ENCODE results near the gene USP25.

Gene USP25

GRCh38 chr21:15842565-15842880, 112.7 kb downstream of the USP25 start:
- Histone ChIP-seq H3K9me3 (ENCODE audit: insufficient read depth, low read depth, low read length) (no peaks in the 10 kb centered on the region), H3K36me3 (ENCODE audit: insufficient read depth, low read depth, low read length) (peaks cover 30% of the 10 kb centered on the region; the same call in 1 of the 2 replicates), H3K9ac (ENCODE audit: low read depth, low read length) (no peak overlapping the region), H3K4me3 (ENCODE audit: low read length) (no peak overlapping the region), H3K4me1 (ENCODE audit: insufficient read depth, low read length) (no peaks in the 10 kb centered on the region), H3K27me3 (ENCODE audit: insufficient read depth, low read length) (no peaks in the 10 kb centered on the region), H3K27ac (ENCODE audit: low read length) (no peak overlapping the region)

- no peaks in the 10 kb centered on the region for H3K27me3 ChIP-seq (ENCODE audit: insufficient read depth, low read length)
- no peaks in the 10 kb centered on the region for H3K4me1 ChIP-seq (ENCODE audit: insufficient read depth, low read length)
- H3K9ac ChIP-seq (ENCODE audit: low read depth, low read length), result no peak overlapping the region
- no peak overlapping the region for H3K4me3 ChIP-seq (ENCODE audit: low read length)
- no peak overlapping the region for H3K27ac ChIP-seq (ENCODE audit: low read length)
- H3K36me3 ChIP-seq (ENCODE audit: insufficient read depth, low read depth, low read length), result peaks cover 30% of the 10 kb centered on the region; the same call in 1 of the 2 replicates
- H3K9me3 ChIP-seq (ENCODE audit: insufficient read depth, low read depth, low read length), result no peaks in the 10 kb centered on the region
Measured at GRCh38 chr21:15843766-15844165, 114.0 kb downstream of the USP25 start.

DNA sequence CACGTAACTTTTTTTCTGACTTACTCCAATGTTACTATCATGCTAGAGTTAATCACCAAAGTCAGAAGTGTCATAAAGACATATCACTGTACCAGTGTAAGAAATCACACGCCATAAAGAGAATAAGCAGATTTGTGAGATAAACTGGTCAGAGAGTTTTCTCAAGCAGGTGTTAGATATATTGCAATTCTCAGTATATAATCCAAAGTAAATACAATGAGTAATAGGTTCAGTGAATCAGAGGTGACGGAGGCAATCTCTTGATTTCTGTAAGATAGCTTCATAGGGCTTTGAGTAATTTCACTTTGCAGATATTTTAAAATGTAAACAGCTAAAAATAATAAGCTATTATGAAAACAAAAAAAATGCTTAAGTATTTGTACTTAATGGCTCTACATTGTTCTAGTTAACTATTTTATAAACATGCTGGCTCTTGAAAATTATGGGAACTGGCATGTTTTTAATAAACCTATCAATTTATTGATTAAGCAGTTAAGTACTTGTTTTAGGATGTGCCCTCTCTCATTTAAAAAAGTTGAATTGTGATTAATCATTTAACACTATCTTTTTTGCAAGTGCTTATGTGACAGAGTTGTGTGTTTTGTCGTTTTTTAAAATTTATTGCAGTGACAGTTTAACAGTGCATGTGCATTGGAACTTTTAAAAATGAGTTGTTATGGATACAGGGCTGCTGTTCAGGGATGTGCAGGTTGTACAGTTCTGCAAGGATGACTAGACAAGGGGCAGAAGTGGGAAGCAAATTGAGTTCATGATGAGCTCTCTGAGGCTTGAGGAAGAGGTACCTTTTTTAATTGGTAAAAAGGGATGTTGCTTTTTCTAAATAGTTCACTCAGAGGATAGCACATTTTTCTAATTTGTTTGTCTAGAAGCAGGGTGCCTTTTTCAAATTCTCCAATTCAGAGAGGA, 119.1 kb downstream of the USP25 start:
- H3K9ac ChIP-seq (ENCODE audit: low read depth, low read length), result no peak overlapping the region
- no peaks in the 10 kb centered on the region for H3K4me1 ChIP-seq (ENCODE audit: insufficient read depth, low read length)
- no peaks in the 10 kb centered on the region for H3K27me3 ChIP-seq (ENCODE audit: insufficient read depth, low read length)
- H3K36me3 ChIP-seq (ENCODE audit: insufficient read depth, low read depth, low read length), result peaks cover 9% of the 10 kb centered on the region
- H3K9me3 ChIP-seq (ENCODE audit: insufficient read depth, low read depth, low read length), result no peaks in the 10 kb centered on the region
- no peak overlapping the region for H3K4me3 ChIP-seq (ENCODE audit: low read length)
- H3K27ac ChIP-seq (ENCODE audit: low read length), result no peak overlapping the region

DNA sequence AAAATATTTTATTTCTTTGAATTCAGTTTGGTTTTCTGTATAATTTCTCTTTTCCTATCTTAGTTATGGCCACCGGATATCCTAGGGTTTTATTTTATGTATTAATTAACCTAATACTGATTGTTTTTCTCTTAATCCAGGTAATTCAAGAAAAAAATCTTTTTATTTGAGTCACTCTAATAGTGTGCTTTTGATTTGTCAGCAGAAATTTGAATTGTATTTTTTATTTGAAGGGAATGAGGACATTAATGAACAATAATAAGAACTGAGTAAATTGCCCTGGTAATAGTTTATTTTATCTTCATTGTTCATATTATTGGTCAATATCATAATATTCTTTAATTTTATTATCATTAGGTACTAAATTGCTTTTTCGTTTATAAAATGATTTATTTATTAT, 120.1 kb downstream of the USP25 start:
- H3K27ac ChIP-seq (ENCODE audit: low read length), result no peak overlapping the region
- no peaks in the 10 kb centered on the region for H3K27me3 ChIP-seq (ENCODE audit: insufficient read depth, low read length)
- no peak overlapping the region for H3K4me3 ChIP-seq (ENCODE audit: low read length)
- H3K36me3 ChIP-seq (ENCODE audit: insufficient read depth, low read depth, low read length), result peaks cover 9% of the 10 kb centered on the region
- H3K9me3 ChIP-seq (ENCODE audit: insufficient read depth, low read depth, low read length), result no peaks in the 10 kb centered on the region
- H3K9ac ChIP-seq (ENCODE audit: low read depth, low read length), result no peak overlapping the region
- no peaks in the 10 kb centered on the region for H3K4me1 ChIP-seq (ENCODE audit: insufficient read depth, low read length)

- no peaks in the 10 kb centered on the region for H3K4me1 ChIP-seq (ENCODE audit: insufficient read depth, low read length)
- H3K9me3 ChIP-seq (ENCODE audit: insufficient read depth, low read depth, low read length), result no peaks in the 10 kb centered on the region
- H3K27ac ChIP-seq (ENCODE audit: low read length), result no peak overlapping the region
- H3K27me3 ChIP-seq (ENCODE audit: insufficient read depth, low read length), result no peaks in the 10 kb centered on the region
- H3K4me3 ChIP-seq (ENCODE audit: low read length), result no peak overlapping the region
- no peak overlapping the region for H3K9ac ChIP-seq (ENCODE audit: low read depth, low read length)
- H3K36me3 ChIP-seq (ENCODE audit: insufficient read depth, low read depth, low read length), result peaks cover 9% of the 10 kb centered on the region
Measured at GRCh38 chr21:15850645-15851044, 120.9 kb downstream of the USP25 start.

DNA sequence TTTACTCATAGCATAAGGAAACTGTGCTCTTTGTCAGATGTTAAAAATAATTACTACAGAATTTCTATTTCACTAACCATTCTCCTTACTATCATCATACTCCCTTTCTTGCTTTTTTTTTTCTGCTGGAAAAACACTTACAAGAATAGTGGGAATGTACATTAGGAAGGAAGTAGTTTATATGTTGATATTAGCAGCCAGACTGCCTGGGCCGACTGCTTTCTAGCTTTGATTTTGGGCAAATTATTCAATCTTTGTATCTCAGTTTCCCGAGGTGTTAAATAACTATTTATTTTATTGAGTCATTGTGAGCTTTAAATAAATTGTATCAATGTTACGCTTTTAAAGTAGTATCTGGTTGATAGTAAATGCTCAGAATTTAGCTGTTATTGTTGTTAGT, 122.4 kb downstream of the USP25 start:
- Histone ChIP-seq H3K36me3 (ENCODE audit: insufficient read depth, low read depth, low read length) (peaks cover 9% of the 10 kb centered on the region), H3K9ac (ENCODE audit: low read depth, low read length) (no peak overlapping the region), H3K9me3 (ENCODE audit: insufficient read depth, low read depth, low read length) (no peaks in the 10 kb centered on the region), H3K27me3 (ENCODE audit: insufficient read depth, low read length) (no peaks in the 10 kb centered on the region), H3K4me3 (ENCODE audit: low read length) (no peak overlapping the region), H3K4me1 (ENCODE audit: insufficient read depth, low read length) (no peaks in the 10 kb centered on the region), H3K27ac (ENCODE audit: low read length) (no peak overlapping the region)

DNA sequence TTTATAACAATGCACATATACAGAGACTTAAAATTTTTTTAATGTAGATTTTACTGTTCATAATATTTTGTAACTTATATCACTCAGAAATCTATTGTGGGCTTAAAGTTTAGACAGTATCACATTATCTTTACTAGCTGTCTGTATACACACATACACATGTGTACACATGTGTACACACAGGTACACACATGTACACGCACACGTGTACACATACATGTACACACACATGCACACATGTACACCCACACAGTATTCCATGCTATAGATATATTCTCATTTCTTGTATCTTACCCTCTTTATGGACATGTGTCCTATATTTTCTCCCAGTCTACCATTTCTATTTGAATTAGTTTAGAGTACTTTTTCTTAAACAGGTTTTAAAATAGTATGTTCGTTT, 123.3 kb downstream of the USP25 start:
- Histone ChIP-seq H3K9ac (ENCODE audit: low read depth, low read length) (no peak overlapping the region), H3K4me1 (ENCODE audit: insufficient read depth, low read length) (no peaks in the 10 kb centered on the region), H3K27me3 (ENCODE audit: insufficient read depth, low read length) (no peaks in the 10 kb centered on the region), H3K36me3 (ENCODE audit: insufficient read depth, low read depth, low read length) (peaks cover 8% of the 10 kb centered on the region), H3K9me3 (ENCODE audit: insufficient read depth, low read depth, low read length) (no peaks in the 10 kb centered on the region), H3K4me3 (ENCODE audit: low read length) (no peak overlapping the region), H3K27ac (ENCODE audit: low read length) (no peak overlapping the region)

DNA sequence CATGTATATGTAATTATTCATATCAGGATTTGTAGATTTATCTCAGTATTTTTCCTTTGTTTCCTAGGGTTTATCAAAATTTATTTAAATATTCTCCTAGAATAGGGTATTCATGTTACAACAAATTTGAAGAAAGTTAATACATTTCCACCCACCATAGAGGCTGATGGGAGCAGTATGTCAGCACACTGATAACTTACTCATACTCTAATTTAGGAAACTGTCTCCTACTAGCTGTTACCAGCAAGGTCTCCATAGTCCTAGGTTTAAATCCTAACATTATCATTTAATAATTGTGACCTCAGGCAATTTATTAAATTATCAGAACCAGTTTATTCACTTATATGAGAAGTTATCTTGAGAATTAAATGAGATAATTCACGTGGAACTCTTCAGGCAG, 127.0 kb downstream of the USP25 start:
- peaks cover 4% of the 10 kb centered on the region; the same call in 1 of the 2 replicates for H3K36me3 ChIP-seq (ENCODE audit: insufficient read depth, low read depth, low read length)
- no peaks in the 10 kb centered on the region for H3K9me3 ChIP-seq (ENCODE audit: insufficient read depth, low read depth, low read length)
- no peaks in the 10 kb centered on the region for H3K4me1 ChIP-seq (ENCODE audit: insufficient read depth, low read length)
- no peak overlapping the region for H3K4me3 ChIP-seq (ENCODE audit: low read length)
- H3K27me3 ChIP-seq (ENCODE audit: insufficient read depth, low read length), result no peaks in the 10 kb centered on the region
- H3K27ac ChIP-seq (ENCODE audit: low read length), result no peak overlapping the region
- no peak overlapping the region for H3K9ac ChIP-seq (ENCODE audit: low read depth, low read length)

DNA sequence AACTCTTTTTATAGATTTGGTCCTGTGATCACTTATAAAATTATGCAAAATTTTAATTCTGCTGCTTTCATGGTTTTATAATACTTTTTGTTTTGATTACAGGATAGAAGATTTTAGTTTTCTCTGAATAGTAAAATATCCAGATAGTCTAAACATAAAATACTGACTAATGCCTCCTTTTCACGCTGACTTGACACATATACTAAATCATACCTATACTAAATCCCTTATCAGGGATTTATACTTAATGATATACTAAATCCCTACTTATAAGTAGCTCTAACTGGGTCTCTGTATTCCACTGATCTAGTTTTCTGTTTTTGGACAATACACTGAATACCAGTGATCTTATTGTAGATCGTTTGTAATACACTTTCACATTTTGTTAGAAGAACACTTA, 128.0 kb downstream of the USP25 start:
- H3K4me3 ChIP-seq (ENCODE audit: low read length), result no peak overlapping the region
- no peaks in the 10 kb centered on the region for H3K9me3 ChIP-seq (ENCODE audit: insufficient read depth, low read depth, low read length)

DNA sequence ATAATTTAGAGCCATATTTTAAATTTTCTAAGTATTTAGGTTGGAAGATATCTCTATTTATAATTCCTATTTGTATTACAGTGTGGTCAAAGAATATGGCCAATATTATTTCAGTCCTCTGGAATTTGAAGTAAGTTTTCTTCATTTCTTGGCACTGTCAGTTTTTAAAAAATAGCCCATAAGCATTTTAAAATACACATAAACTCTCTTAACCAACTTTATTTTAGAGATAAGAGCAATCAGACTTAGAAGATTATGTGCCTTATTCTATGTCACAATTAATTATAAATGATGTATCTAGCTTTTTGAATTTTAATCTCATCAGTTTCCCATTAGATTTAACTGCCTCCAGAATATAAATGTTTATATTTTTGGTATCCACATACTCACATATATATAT, 130.8 kb downstream of the USP25 start:
- no peak overlapping the region for H3K27ac ChIP-seq (ENCODE audit: low read length)
- no peak overlapping the region for H3K4me3 ChIP-seq (ENCODE audit: low read length)
- H3K9ac ChIP-seq (ENCODE audit: low read depth, low read length), result no peak overlapping the region
- H3K4me1 ChIP-seq (ENCODE audit: insufficient read depth, low read length), result no peaks in the 10 kb centered on the region
- peaks cover 14% of the 10 kb centered on the region; the same call in 1 of the 2 replicates for H3K36me3 ChIP-seq (ENCODE audit: insufficient read depth, low read depth, low read length)
- no peaks in the 10 kb centered on the region for H3K9me3 ChIP-seq (ENCODE audit: insufficient read depth, low read depth, low read length)
- no peaks in the 10 kb centered on the region for H3K27me3 ChIP-seq (ENCODE audit: insufficient read depth, low read length)

More for the DNA sequence above, 128.0 kb downstream of the USP25 start:
- no peak overlapping the region for H3K9ac ChIP-seq (ENCODE audit: low read depth, low read length)
- H3K36me3 ChIP-seq (ENCODE audit: insufficient read depth, low read depth, low read length), result peaks cover 7% of the 10 kb centered on the region; the same call in 1 of the 2 replicates
- H3K4me1 ChIP-seq (ENCODE audit: insufficient read depth, low read length), result no peaks in the 10 kb centered on the region
- no peak overlapping the region for H3K27ac ChIP-seq (ENCODE audit: low read length)
- H3K27me3 ChIP-seq (ENCODE audit: insufficient read depth, low read length), result no peaks in the 10 kb centered on the region

- H3K27ac ChIP-seq (ENCODE audit: low read length), result no peak overlapping the region
- no peaks in the 10 kb centered on the region for H3K4me1 ChIP-seq (ENCODE audit: insufficient read depth, low read length)
- H3K27me3 ChIP-seq (ENCODE audit: insufficient read depth, low read length), result no peaks in the 10 kb centered on the region
- peaks cover 75% of the 10 kb centered on the region for H3K36me3 ChIP-seq (ENCODE audit: insufficient read depth, low read depth, low read length)
- no peaks in the 10 kb centered on the region for H3K9me3 ChIP-seq (ENCODE audit: insufficient read depth, low read depth, low read length)
- no peak overlapping the region for H3K4me3 ChIP-seq (ENCODE audit: low read length)
- no peak overlapping the region for H3K9ac ChIP-seq (ENCODE audit: low read depth, low read length)
Measured at GRCh38 chr21:15868940-15869339, 139.2 kb downstream of the USP25 start.

- Histone ChIP-seq H3K4me3 (ENCODE audit: low read length) (no peak overlapping the region), H3K9ac (ENCODE audit: low read depth, low read length) (no peak overlapping the region), H3K4me1 (ENCODE audit: insufficient read depth, low read length) (no peaks in the 10 kb centered on the region), H3K27me3 (ENCODE audit: insufficient read depth, low read length) (no peaks in the 10 kb centered on the region), H3K27ac (ENCODE audit: low read length) (no peak overlapping the region), H3K9me3 (ENCODE audit: insufficient read depth, low read depth, low read length) (no peaks in the 10 kb centered on the region), H3K36me3 (ENCODE audit: insufficient read depth, low read depth, low read length) (peaks cover 80% of the 10 kb centered on the region)
Measured at GRCh38 chr21:15870819-15871218, 141.0 kb downstream of the USP25 start.
